ENCODE measurements around the gene JOSD1.
"Not testable (repeated sequence)": the region's sequence is repeated elsewhere in the genome, so short reads cannot be mapped to it uniquely, and the experiment has no call there.

JOSD1 gene

DNA sequence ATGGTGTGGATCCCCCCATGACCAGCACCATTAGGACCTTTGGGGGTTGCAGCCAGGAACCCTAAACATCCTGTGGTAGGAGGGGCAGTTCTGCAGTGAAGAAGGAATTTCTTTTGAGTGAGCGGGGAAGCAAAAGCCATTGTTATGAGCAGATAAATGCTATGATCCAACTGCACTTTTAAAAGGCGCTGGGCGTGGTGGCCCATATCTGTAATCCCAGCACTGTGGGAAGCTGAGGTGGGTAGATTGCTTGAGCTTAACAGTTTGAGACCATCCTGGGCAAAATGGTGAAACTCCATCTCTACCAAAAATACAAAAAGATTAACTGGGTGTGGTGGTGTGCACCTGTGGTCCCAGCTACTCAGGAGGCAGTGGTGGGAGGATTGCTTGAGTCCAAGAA, 24.9 kb downstream of the JOSD1 start:
- no peak for DNase-seq

DNA sequence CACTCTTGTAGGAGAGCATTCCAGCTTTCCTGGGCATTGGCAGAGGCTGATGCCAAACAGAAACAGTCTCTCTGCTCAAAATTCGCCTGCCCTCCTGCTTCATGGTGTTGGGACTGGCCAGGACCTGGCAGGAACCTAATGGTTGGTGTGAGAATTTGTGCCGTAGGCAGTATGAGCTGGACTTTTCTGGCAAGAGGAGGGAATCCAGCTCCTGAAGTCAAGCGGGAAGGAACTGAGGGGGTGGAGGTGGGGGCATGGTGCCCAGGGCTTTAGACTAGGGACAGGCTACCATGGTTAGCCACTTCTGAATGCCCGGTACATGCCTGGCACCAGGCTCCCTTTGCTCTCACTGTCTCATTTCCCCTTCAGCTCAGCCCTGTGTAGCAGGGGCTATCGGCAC, 25.9 kb downstream of the JOSD1 start:
- DNase-seq: no peak

DNA sequence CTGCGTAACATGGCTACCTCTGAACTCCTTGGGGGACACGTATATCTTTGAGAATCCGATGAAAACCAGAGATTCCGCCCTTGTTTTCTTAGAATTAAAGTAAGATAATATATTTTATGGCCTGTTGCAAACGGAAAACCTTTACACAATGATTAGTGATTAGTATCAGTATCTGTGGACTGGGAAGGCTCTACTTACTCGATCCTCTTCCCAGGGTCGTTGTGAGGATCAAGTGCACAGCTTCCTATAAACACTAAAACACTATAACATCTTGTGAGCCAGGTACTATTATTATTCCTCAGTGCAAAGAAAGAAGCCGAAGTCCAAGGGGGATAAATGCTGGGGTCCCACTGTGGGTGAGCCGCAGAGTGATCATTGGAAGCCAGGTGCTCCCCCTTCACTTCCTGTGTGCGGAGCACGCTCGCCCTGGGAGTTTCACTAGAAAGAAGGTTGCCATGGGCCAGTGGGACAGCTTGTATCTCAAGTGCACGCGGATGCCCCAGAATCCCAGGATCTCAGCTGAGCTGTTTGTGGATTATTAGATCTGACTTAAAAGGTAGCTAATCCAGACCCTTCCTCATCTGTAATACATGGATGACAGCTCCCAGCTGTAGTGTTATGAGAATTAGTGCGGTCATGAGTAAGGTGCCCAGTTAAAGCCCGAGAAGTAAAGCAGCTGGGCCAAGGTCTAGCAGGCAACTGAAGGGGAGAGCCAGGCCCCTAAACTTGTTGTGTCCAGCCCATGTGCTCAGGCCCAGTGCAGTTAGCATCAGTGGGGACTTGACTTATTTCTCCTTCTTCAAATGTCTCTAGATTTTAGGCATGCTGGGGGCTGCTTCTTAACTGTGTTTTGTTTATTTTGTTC, 43.5 kb downstream of the JOSD1 start:
- DNase-seq: no peak

DNA sequence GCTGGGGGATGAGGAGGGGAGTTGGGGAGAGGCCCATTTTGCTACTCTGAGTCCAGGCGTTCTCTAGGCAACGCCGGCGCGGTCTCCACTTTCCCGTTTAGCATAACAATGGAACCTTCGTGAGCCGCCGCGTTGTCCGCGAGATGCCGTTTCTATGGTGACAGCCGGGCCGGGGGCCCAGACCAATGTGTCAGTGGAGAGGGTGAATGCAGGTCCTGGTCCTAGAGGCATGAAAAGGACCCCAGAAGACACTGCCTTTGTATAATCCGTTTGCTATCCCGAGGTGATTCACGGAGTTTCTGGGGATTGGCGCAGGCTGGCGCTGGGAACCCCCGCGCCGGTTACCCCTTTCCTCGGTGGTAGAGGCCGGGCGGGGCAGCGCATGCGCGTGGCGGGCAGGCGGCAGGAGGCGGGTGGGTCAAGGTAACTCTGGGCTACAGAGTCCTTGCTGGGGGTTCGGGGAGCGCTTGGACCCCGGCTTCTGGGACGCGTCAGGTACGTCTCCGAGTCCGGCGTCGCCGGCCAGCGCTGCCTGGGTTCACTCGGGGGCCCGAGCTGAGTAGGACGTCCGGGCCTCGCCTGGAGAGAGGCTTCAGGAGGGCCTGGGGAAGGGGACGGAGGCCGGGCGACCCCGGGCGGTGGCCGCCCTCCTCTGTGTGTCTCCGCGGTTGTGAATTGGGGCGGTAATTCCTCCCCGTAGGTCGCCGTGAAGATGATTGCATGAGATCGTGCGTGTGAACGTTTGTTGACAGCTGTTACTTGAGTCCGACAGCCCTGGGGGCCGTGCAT, 44.3 kb downstream of the JOSD1 start, which contains the start of the genes CBY1 and FAM227A:
Gene CBY1 (plus strand): TSS at position 383 of the 789 bp plus-strand sequence. CDS start 11,417 bp downstream, outside the sequence.
Gene FAM227A (minus strand): TSS at position 137 of the 789 bp plus-strand sequence. CDS start 6,224 bp downstream, outside the sequence.
- DNase-seq: peak; percentile 92

- DNase-seq: no peak
Measured at GRCh38 chr22:38655519-38656255, 45.1 kb downstream of the JOSD1 start.

- DNase-seq: no peak
Measured at GRCh38 chr22:38653741-38654140, 47.0 kb downstream of the JOSD1 start.

DNA sequence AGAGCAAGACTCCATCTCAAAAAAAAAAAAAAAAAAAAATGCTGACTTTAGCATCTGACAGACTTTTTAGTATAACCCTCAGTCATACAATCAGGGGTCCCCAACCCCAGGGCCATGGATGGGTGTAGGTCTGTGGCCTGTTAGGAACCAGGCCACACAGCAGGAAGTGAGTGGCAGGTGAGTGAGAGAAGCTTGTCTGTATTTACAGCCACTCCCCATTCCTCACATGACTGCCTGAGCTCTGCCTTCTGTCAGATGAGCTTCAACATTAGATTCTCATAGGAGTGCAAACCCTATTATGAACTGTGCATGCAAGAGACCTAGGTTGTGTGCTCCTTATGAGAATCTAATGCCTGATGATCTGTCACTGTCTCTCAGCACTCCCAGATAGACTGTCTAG, 47.9 kb downstream of the JOSD1 start:
- DNase-seq: no peak

DNA sequence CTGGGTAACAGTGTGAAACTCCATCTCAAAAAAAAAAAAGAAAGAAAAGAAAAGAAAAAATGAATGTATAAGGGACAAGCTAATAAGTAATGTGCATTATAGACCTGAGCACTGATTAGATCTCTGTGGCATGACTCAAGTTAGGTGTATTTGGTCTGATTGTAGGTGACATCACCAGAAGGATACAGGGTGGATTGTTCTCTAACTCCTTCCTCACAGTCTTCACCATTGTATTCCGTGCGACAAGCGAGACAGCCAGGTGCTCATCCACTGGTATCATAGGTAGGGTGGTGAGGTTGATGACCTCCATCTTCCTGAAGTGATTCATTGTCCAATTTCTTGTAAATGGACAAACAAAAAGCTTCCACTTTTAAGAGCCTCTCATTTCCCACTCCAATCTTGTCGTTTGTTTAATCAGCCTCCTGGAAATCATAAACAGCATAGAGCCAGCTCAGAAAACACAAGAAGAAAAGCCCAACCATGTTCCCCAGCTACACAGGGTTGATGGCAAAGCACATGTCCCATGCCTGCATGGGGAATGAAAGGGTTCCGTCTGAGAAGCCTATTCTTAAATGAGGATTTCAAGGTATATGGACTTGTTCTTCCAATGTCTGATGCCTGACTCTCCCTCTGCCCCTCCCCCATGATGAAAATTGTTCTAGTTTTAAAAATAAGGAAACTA, 50.8 kb downstream of the JOSD1 start:
- DNase-seq: no peak

DNA sequence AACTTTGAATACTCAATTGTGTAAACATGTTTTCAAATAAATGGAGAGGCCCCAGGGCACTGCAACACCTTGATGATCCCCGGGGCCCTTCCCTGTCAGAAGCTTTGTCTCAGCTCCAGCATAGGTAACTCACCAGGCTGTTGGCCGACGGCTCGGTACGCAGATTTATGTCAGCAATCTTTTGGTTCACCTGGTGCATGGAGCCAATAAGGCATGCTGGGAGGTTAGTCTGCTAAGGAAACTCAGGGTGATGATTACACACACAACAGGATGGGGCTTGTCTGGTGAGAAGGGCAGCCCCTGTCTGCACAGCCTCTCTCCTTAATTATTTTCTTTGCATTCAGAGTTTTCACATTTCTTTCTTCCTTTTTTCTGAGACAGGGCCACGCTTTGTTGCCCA, 55.3 kb downstream of the JOSD1 start:
- DNase-seq: no peak

DNA sequence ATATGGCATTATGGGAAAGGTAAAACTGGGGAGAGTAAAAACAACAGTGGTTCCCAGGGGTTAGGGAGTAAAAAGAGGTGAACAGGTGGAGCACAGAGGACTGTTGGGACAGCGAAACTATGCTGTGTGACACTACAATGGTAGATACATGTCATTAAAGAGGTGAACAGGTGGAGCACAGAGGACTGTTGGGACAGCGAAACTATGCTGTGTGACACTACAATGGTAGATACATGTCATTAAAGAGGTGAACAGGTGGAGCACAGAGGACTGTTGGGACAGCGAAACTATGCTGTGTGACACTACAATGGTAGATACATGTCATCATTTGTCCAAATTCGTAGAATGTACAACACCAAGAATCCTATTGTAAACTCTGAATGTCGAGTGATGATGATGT, 56.5 kb downstream of the JOSD1 start:
- DNase-seq: not testable (repeated sequence)

- DNase-seq: no peak
Measured at GRCh38 chr22:38641476-38642040, 59.2 kb downstream of the JOSD1 start.

- no peak for DNase-seq
Measured at GRCh38 chr22:38638728-38639127, 62.0 kb downstream of the JOSD1 start.

GRCh38 chr22:38638216-38638615, 62.5 kb downstream of the JOSD1 start:
- DNase-seq: no peak

Measured in NCI-H1436 (cell line).